ENCODE measurements around the gene NRL.

The NRL gene

GRCh38 chr14:24077086-24077485 is 37.7 kb downstream of the NRL start:
- no peak overlapping the region for H3K27ac ChIP-seq
- TF ChIP-seq, protein P1, sequence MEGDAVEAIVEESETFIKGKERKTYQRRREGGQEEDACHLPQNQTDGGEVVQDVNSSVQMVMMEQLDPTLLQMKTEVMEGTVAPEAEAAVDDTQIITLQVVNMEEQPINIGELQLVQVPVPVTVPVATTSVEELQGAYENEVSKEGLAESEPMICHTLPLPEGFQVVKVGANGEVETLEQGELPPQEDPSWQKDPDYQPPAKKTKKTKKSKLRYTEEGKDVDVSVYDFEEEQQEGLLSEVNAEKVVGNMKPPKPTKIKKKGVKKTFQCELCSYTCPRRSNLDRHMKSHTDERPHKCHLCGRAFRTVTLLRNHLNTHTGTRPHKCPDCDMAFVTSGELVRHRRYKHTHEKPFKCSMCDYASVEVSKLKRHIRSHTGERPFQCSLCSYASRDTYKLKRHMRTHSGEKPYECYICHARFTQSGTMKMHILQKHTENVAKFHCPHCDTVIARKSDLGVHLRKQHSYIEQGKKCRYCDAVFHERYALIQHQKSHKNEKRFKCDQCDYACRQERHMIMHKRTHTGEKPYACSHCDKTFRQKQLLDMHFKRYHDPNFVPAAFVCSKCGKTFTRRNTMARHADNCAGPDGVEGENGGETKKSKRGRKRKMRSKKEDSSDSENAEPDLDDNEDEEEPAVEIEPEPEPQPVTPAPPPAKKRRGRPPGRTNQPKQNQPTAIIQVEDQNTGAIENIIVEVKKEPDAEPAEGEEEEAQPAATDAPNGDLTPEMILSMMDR (IDR thresholded peaks at IDR 0.05) = no peak
- TF ChIP-seq ZFX (IDR thresholded peaks at IDR 0.05; ENCODE audit: borderline replicate concordance) = no peak

DNA sequence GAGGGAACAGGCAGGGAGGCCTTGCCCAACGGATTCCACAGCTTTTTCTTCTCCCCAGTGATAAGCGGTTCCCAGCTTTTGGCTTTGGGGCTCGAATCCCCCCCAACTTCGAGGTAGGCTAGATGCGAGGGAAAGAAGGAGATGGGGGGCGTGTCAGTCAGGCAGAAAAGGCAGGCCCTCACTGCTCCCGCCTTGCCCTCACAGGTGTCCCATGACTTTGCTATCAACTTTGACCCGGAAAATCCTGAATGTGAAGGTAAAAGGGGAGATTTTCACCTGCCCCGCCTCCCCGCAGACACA is 38.5 kb downstream of the NRL start:
- no peak overlapping the region for H3K27ac ChIP-seq
- TF ChIP-seq, protein P1 (IDR thresholded peaks at IDR 0.05) = no peak
- no peak for TF ChIP-seq ZFX (IDR thresholded peaks at IDR 0.05; ENCODE audit: borderline replicate concordance)

GRCh38 chr14:24075485-24076301 is 39.1 kb downstream of the NRL start:
- H3K27ac ChIP-seq = no peak overlapping the region
- no peak for TF ChIP-seq ZFX (IDR thresholded peaks at IDR 0.05; ENCODE audit: borderline replicate concordance)
- TF ChIP-seq, protein P1 (IDR thresholded peaks at IDR 0.05) = no peak

DNA sequence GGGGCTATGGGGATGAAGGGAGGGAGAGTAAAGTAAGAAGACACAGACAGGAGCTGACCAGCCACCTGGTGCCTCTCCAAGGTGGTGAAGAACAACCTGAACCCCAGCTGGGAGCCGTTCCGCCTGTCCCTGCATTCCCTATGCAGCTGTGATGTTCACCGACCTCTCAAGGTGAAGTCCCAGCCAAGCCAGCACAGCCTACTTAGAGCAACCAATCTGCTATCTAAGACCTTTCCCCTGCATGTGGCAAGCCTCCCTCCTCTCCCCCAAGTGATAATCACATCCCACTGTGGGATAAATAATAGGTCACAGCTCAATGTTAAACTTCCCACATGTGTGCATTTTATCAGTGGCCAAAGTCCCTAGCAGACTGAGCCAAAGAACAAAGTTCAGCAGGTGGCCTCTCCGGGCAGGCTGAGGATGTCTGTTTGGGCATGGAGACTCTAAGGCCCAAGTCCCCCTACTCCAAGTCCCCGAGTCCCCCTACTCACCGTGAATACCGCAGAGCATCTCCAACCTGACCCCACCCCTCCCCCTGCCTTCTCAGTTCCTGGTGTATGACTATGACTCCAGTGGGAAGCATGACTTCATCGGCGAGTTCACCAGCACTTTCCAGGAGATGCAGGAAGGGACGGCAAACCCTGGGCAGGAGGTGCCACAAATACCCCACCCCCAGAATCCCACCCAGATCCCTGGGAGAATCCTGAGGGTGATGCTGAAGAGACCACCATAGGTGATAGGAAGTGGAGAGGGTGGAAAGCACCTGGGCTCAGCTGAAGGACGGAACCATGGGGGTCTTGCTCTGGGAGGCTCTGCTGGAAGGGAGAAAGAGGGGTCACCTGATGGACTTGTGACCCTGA is 39.9 kb downstream of the NRL start:
- no peak overlapping the region for H3K27ac ChIP-seq
- TF ChIP-seq, protein P1 (IDR thresholded peaks at IDR 0.05) = no peak
- no peak for TF ChIP-seq ZFX (IDR thresholded peaks at IDR 0.05; ENCODE audit: borderline replicate concordance)

DNA sequence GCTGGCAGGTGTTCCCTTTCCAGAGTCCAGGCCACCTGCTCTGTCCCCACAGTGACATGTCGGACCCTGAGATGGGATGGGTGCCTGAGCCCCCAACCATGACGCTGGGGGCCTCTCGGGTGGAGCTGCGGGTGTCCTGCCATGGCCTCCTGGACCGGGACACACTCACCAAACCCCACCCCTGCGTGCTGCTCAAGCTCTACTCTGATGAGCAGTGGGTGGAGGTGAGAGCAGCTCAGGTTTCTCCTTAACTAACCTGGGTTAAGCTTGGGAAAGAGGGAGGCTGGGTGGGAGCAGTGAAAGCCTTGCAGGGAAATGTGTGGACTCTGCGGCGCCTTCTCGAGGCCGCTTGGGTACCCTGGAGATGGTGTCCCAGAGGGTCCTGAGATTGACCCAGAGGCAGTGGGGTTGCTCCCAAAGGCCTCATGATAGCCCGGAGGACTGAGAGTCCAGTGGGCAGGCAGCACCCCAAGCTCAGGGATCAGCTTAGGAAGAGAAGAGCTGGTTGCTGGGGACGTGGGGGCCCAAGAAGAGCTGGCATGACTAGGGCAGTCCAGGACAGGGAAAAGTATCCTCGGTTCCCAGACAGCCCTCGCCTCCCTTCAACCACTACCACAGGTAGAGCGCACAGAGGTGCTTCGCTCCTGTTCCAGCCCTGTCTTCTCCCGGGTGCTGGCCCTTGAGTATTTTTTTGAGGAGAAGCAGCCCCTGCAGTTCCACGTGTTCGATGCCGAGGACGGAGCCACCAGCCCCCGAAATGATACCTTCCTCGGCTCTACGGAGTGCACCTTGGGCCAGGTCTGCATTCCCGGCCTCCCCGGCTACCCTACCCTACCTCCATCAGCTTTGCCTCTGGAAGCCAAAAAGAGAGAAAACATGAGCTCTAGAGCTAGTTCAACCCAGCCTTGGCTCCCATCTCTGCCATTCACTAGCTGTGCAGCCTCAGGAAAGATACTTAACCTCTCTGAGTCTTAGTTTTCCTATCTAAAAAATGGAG is 41.6 kb downstream of the NRL start:
- H3K27ac ChIP-seq = no peak overlapping the region
- no peak for TF ChIP-seq ZFX (IDR thresholded peaks at IDR 0.05; ENCODE audit: borderline replicate concordance)
- TF ChIP-seq, protein P1 (IDR thresholded peaks at IDR 0.05) = no peak

GRCh38 chr14:24072436-24072835 is 42.3 kb downstream of the NRL start:
- TF ChIP-seq ZFX (IDR thresholded peaks at IDR 0.05; ENCODE audit: borderline replicate concordance) = no peak
- TF ChIP-seq, protein P1 (IDR thresholded peaks at IDR 0.05) = no peak
- H3K27ac ChIP-seq = no peak overlapping the region

Data from 22Rv1 (cell line).